GF-D8 (cell line): ENCODE data around the gene ADORA2A.
A peak's percentile ranks its signal among the peaks of the same experiment; 100 is the strongest.

Source experiments
- DNase-seq: peaks from one replicate; lab custom pipeline; 2025; lab: John Stamatoyannopoulos, UW

The ADORA2A gene

DNA sequence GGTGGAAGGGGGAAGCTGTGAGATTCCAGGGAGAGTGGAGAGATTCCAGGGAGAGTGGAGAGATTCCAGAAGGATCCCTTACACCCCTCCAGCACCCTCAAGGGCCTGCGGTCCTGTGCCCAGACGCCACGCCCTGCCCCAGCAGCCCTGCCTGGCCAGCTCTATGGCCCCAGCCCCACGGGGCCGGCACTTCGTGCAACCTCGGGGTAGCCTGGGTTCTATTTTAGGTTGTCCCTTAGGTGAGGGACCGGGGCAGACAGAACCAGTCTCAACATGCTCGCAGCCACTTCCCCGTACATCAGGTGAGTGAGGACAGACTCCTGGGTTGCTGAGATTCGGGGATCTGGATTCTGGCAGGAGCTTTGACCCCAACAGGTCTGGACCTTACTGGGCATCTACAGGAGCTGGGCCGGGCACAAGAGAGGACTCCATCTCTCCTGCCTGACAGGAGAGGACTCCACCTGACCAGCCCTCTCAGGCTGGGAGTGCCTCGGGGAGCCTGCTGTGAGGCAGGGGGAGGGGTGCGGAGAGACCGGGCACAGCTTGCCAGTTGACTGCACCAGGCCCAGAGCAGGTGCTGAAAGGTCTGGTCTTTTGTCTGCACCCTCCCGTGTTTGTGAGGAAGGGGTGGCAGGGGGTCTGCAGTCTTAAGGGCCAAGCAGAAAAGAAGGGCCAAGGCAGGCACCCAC lies 8.5 kb upstream of the ADORA2A start:
- DNase-seq: no peak

DNA sequence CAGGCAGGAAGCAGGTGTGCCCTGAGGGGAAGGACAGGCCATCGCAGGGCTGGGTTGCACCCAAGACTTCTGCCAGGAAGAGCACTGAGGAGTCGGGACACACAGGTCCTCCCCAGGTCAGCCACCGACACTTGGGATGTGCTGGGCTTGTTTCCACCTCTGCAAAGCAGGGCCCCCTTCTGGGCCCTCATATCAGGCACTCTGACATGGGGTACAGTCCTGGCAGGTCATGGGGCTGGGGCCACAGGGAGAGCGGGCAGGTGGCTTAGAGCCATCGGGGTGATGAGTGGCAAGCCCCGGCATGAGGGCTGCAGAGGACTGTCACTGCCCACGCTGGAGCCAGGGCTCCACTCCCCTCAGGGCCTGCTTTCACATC lies 7.9 kb upstream of the ADORA2A start:
- DNase-seq: no peak

DNA sequence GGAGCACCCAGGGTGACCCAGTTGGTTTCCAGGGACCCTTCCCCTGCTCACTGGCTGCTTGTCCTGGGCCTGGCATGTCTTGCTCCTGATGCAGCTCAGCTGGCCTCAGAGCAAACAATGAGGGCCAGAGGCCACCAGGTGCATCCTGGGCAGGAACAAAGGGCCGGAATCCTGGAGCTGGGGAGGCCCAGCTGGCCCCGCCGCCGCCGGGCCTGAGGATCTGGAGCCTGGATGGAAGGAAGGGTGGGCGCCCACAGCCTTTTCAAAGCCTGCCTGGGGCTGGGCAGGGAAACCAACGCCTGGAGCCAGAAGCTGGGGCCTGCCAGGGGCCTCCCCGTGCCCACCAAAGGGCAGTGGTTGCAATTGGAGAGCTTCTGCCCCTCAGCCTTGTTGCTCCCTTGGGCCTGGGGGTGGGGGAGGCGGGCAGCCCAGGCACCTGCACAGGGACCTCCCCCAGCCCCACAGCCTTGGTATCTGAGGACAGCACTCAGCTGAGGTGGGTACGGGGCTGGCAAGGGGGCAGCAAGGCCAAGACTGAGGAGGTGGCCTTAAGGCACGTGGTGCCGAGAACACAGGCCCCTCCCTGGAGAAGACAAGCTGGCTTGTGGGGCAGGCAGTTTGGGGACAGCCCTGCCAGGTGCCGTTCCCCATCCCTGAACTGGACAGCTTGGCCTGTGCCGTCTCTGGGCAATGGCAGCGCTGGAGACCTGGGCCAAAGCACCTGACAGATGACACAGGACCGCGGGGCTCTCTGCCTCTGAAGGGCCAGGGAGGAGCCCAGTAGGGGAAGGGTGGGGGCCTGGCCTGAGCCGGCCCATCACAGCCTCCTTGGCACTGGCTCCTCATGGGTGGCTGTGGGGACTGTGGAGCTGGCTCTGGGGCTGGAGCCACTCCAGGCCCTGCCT lies 7.1 kb upstream of the ADORA2A start:
- no peak for DNase-seq

DNA sequence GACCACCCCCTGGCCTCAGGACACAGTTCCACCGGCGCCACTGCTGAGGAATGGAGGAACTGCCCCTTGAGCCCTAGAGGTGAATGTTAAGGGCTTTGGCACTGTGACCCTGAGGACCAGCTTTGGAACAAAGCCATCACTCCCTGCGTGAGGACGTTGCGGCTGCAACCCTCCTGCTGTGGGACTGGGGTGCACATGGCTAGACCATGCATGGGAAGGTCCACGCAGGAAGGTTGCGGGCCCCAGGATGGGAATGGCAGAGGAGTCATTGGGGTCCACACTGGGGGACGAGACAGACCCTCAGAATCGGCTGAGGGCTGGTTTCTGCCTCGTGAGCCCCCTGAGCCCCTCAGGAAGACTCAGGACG lies 6.4 kb upstream of the ADORA2A start:
- DNase-seq: no peak

DNA sequence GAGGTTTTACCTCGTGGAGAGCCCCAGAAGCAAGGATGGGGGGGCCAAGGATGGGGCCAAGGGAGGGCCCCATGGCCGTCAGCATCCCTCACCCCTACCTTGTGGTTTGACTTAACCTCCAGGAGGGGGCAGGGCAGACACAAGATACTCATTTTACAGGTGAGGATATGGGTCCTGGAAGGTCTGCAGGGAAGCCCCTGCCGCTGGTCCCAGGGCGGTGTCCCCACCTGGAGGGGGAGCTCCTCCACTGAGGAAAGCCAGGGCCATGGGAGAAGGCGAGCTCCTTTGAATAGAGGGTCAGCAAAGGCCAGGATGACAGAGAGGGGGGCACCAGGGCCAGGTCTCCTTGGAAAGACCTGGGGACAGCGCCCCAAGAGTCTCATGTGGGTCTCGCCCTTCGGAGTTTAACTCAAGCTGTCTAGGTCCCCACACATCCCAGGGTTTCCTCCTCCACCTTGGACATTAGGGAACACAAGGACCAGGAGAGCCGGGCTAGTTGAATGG lies 5.9 kb upstream of the ADORA2A start:
- no peak for DNase-seq

DNA sequence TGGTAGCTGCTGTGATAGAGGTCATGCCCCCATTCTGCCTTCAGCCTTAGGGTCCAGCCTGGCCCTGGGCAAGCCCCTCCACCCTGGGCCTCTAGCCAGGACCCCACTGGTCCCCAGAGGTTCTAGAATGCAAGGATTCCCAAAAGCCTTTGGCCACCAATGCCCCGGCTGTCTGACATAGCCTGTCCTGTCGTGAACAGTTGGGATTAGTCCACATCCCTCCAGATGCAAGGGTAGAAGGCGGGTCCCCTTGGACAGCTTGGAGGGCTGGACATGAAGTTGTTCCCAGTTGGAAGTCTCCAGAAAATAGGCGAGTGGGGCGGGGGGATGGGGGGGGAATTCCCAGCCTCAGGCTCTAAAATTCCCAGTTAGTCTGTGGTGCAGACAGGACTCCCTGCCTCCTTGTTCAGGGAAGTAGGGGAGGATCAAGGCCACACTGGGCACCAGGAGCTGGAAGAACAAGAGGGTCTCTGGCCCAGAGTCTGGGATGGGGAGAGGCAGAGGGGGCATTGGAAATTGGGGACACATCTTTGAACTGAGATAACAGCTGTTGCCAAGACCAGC lies 5.2 kb upstream of the ADORA2A start:
- DNase-seq: no peak

DNA sequence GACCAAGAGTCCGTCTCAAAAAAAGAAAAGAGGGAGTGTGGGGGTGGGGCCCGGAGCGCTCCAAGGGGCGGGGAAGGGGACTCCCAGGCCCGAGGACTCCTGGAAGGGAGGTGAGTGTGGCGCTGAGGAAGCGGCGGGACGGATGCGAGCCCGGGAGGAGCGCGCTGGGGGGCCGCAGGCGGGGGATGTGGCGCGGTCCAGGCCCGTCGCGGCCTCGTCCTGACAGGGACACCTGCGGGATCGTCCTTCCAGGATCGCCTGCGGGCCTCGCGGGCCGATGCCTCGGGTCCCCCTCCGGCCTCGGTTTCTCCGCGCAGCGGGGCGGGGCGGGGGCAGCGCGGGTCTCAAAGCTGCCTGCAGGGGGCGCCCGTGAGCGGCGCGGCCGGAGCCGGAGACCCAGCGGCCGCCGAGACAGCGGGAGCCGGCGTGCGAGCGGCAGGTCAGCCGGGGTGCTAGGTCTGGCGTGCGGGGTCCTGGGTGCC lies 3.8 kb upstream of the ADORA2A start:
- no peak for DNase-seq

DNA sequence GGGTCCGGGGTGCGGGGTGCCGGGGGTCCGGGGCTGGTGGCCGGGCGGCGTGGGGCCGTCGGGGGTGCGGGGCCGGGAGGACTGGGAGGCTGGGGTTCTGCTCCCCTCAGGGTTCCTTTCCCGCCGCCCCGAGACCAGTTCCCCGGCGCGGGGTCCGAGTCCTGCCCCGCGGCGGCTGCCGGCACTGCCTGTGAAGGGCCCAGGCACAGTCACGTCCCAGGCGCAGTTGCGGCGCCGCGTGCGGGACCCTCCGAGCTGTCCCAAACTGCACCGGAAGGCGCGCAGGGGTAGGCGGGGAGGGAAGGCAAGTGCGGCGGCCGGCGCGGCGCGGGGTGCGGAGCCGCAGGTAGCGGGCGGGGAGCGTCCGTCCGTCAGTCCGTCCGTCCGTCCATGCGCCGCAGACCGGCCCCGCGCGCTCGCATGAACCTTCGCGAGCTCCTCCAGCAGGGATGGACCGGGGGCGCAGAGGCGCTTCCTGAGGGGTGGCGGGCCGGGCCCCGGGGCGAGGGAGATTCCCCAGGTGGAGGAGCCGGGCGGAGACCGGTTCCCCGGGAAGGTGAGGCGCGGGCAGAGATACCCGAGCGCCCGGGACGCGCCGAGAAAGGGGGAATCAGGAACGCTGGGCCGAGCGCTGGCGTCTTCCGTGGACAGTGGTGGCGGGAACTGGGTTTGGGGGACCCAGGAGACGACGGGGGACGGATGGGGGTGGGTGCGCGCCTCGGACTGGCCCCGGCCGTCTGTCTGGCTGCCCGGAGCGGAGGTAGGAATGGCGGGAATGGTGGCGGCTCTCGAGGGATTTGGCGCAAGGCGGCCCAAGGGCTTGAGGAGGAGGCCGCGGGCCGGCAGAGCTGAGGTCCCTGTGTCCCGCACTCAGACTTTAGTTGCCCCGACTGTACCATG lies 3.1 kb upstream of the ADORA2A start:
- DNase-seq: no peak

DNA sequence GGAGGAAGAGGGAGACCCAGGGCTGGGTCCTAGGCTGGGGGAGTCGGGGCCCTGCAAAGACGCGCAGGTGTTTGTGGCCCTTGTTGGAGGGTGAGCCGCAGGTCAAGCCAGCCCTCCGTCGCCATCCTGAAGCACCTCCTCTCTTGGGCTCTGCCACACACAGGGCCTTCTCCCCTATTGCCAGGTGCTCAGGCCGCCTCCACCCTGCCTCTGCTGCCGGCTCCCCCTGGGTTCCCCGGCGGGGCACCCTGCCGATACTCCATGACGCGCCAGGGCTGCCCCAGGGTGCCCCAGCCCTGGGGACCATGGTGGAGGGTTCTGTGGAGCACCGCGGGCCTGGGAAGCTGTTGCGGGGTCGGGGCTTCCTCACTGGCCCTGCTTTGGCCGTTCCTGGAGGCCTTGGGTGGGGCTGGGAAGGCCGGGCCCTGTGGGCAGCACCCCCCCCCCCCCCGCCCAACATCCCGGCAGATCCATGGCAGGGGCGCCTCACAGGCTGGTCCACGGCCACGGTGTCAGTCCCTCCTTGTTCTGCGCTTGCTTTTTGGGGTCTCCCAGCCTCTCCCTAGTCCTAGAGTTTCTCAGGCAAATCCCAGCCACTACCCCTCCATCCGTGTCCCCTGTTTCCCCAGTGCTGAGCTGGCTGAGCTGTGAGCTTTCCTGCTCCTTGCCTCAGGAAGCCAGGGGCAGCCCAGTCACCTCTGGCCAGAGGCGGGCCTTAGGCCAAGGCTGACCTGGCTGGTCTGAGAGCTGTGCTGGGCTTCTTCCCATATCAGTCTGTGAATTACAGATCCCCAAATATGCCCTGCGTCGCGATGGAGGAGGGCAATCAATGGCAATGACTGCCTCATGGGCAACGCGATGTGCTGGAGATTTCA lies 2.3 kb upstream of the ADORA2A start:
- no peak for DNase-seq

DNA sequence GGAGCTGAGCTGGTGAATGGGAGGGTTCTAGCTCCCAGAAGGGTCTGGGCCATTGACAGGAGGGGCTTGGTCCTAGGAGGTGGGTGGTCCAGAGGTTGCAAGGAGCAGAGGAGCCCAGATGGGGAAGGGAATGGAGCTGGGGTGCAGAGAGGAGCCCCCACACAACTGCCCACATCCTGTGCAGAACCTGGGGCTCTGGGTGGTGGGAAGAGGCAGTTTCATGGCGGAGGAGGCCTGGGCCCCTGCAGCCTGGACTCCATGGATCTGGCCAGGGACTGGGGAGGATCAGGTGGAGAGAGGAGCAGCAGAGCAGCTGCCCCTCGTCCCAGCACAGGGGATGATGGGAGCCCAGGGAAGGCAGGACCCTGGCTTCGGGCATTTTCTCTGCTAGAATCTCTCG lies 963 bp upstream of the ADORA2A start:
- no peak for DNase-seq

DNA sequence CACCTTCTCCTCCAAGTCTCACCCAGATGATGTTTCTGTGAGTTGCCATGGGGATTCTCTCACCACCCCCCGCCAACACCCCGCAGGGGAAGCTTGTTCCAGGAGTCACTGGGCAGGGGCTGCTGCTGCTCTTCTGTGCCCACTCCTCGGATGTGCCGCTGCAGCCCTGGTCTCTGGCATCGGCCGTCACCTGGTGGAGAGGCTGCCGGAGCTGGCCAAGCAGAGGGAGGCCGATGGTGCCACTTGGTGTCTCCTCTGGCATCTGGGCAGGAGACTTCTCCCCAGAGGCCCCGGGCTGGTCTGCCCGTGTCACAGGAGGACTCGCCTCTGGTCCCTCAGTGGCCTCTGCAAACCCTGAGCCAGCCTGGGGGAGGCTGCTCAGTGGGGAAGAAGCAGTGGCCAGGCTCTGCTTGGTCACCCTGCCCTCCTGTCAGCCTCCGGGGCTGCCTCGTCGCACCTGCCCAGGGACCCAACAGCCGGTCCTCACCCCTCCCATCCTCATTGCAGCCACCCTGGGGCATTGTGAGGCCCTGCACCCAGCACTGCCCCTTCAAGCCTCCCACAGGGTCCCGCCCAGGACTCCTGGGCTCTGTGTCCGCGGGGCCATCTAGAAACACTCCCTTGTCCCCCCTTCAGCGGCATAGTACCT lies 424 bp upstream of the ADORA2A start:
- no peak for DNase-seq

DNA sequence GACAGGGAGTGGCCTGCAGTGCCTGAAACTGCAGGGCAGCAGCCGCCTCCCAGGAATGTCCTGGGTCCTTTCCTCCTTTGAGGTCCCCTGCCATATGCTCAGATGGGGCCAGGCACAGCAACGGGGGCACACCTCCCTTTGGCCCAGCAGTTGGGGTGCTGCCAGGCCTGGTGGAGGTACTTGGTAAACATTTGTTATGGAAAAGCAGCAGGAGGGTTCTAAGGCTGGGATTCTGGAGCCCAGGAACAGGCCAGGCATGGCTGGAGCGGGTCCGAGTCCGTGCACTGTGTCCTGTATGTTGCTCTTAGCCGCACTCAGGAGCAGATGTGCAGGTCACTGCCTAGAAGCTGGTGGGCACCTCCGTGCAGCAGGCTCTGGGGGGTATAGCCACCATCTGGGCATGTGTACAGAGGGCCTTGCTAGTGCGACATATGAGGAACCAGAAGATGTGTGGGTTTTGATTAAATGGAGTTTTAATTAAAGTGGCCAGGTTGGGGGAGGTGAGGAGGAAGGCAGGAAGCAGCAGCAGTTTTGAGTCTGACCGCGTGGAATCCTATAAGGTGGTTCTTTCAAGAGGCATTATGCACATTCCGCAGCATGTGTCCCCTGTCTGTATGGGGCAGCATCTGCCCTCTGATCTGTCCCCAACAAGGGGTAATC lies 1.5 kb downstream of the ADORA2A start:
- DNase-seq: no peak

DNA sequence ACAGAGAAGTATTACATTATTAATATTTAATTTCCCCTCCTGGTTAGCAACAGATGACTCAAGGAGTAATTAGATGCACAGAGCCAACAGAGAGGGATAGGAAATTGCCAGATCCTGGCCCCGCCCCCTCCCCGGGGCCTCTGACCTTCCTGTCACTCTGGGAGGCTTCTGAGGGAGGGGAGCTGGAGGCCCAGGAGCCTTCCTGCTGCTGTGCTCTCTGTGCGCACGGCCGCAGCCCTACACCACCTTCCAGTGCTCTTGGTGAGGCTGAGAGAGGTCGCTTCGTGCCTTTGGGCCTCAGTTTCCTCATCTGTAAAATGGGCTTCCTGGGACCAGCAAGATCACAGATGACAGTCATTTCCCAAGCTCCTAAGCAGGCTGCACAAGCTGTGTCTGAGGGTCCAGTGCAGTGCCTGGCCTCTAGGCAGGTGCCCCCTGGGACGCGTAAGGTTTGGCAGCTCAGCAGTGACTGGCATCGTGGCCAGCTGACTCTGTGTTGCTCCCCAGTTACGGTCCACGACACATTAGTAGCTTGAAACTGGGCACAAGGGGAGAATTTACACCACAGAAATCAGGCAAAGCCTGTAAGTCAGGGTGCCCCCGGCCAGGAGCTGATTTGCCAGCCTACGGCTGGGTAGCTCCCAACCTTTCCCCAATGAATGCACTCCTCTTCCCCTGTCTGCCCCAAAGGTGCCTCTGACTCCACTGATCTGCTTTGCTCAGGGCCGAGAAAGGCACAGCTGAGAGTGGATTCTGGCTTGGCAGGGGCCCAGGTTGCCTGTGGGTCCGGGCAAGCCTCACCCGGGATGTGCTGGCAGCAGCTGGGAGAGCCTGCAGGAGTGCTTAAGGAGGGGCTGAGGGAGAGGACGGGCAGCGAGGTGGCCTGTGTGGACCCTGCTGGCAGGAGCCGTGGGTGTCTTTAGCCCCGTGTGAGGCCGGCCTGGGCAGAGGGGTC lies 2.3 kb downstream of the ADORA2A start:
- DNase-seq: peak; percentile 30

DNA sequence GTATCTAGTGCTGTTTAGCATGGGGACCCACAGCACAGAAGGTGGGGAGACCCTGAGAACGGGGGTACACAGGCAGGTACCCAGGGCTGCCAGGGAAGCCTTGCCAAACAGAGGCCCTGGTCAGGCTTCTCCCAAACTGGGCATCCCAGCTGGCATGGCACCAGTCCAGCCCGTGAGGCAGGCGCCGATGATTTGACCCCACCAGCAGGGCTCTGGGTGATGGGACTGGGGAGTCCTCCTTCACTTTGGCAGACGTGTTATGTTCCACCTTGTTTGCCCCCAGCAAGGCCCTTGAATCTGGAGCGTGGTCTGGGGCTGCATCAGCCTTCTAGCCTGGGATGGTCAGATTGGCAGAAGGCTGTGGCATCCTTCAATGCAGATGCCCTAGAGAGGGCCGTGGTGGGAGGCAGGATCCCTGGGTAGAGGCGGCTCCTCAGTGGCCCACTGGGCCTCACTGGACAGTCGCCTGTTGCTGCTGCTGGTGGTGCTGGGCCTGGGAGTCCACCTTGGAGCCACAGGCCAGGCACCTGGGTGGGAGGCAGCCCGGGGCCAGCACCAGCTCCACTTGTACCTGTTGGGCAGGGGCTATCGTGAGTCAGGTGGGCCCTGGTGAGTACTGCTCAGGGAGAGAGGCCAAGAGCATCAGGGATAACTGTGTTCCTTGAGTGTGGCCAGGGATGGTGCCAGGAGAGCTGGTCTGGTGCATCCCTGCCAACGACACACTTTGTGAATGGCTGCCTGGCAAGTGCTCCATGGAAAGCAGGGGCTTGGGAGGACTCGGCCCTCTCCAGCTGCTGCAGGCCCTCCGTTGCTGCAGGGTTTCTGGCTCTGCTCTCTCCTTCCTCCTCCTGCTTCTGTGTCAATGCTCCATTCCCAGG lies 3.3 kb downstream of the ADORA2A start:
- no peak for DNase-seq

DNA sequence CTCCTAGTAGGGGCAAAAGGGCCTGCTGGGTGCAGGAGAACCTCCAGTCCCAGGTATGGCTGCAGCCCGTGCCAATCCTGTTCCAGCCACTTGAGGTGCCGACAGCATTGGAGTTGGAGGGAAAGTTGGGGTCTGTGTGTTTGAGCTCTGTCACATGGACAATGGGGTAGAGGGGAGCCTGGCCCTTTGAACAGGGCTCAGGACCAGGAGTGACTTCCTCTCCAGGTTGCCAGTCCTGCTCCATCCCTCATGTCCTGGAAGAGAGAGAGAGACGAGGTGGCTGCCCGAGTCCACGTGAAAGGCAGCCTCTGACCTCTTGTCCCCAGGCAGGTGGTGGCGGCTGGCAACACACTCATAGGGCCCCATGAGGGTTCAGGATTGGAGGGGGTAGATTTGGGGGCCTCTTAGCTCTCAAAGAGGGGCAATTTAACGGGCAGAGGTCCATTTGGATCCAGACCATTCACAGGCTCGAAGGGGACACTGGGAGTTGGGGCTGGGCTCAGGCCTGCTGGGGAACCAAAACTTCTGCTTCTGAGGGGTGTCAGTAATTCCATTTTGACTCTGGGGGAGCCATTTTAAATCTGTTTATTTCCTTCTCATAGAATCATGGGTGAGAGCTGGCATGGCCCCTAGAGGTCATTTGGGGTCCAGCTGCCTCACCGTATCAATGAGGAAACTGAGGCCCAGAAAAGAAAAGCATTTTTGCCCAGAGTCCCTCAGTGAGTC lies 4.1 kb downstream of the ADORA2A start:
- no peak for DNase-seq

DNA sequence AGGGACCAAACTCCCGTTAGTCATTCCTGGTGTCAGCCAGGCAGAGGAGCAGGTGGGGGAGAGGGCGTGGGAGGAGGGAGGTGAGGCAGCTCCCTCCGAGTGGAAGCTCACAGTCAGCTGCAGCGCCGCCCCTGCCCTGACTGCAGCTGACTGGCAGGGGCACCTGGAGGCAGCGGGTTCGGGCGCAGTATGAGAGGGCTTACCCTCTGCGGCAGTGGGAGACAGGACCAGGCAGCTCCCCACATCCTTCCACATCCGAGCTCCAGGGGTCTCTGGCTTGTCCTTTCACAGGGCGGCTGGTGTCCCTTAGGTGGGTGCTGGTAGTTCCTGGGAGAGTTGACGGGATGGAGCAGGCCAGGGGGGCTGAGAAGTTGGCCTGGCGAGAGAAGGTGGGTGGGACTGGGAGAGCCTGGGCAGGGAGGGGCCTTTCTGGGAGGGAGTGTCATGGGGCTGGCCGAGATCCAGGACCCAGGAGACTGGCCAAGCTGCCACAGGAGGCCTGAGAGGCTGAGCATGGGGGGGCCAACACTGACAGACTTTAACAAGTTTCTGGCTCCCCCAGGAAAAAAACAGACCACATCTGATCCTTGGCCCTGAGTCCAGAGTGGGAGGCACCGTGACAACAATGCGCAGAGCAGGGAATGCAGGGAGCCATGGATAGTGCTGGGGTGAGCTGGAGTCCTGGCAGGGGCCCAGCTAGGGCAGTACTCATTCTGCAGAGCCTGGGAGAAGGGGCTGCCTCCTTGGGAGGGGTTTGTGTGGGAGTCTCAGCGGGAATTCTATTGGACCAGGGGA lies 4.9 kb downstream of the ADORA2A start:
- DNase-seq: no peak
